IMR-90 (cell line): ENCODE measurements around the gene C14orf39. TPM values are rescaled to one million over a fixed set of nuclear protein-coding genes. Genes with fewer than 3 reads are reported as not detected.

Source experiments
- ATAC-seq: fragments of 200-7000 bp; cut with Tn5 transposase; 2 replicates; pipeline ENCODE4 v1.9.1; 2020; ENCODE audit warnings: low read depth, mild to moderate bottlenecking, moderate library complexity
- BruUV-seq: library from RNA; stranded (reverse); fragments of 400-500 nt; replicated peaks from 2 replicates; lab custom pipeline; 2021; lab: Mats Ljungman, UMichigan
- CTCF ChIA-PET: fragments of 300-600 bp; formaldehyde crosslinking; extraction: SDS; loops from one replicate; lab custom pipeline; 2021; ENCODE audit warnings: antibody characterized with exemption; lab: Yijun Ruan, JAX
- POLR2A ChIA-PET: fragments of 300-600 bp; sonication (Branson Sonifier 250); formaldehyde crosslinking; loops from one replicate; lab custom pipeline; 2022; ENCODE audit warnings: antibody characterized with exemption; ENCODE audit not compliant: unreplicated experiment; lab: Charles Lee
- DNase-seq: peaks from one replicate; pipeline ENCODE4 v3.0.0; 2013
- H2AFZ ChIP-seq: replicated peaks from 2 replicates; pipeline ENCODE3; 2013; ENCODE audit warnings: low read length, mild to moderate bottlenecking; ENCODE audit not compliant: poor library complexity
- H2AK5ac ChIP-seq: 2 replicates; pipeline ENCODE4 v1.6.1; 2013; ENCODE audit warnings: low read depth, low read length, inconsistent platforms
- H2AK9ac ChIP-seq: replicated peaks from 2 replicates; pipeline ENCODE3; 2013; ENCODE audit warnings: mild to moderate bottlenecking, low read depth, low read length, moderate library complexity; ENCODE audit not compliant: poor library complexity
- H2BK120ac ChIP-seq: 2 replicates; pipeline ENCODE4 v1.6.1; 2013; ENCODE audit warnings: low read depth, low read length, inconsistent platforms
- H2BK15ac ChIP-seq: 3 replicates; pipeline ENCODE4 v1.6.1; 2013; ENCODE audit warnings: low read depth, low read length, inconsistent platforms
- H2BK20ac ChIP-seq: 2 replicates; pipeline ENCODE4 v1.6.1; 2013; ENCODE audit warnings: low read depth, mild to moderate bottlenecking, inconsistent platforms, low read length, moderate library complexity
- H2BK5ac ChIP-seq: 2 replicates; pipeline ENCODE4 v1.6.1; 2013; ENCODE audit warnings: mild to moderate bottlenecking, low read depth, low read length, inconsistent platforms; ENCODE audit not compliant: poor library complexity, severe bottlenecking
- H3K14ac ChIP-seq: replicated peaks from 2 replicates; pipeline ENCODE4 v1.6.1; 2013; ENCODE audit warnings: low read depth, low read length, inconsistent platforms
- H3K18ac ChIP-seq: 2 replicates; pipeline ENCODE4 v1.6.1; 2013; ENCODE audit warnings: low read depth, low read length, control low read depth
- H3K23ac ChIP-seq: 2 replicates; pipeline ENCODE4 v1.6.1; 2013; ENCODE audit warnings: low read depth, low read length, inconsistent platforms
- H3K27ac ChIP-seq: 2 replicates; pipeline ENCODE4 v1.5.1; 2013; ENCODE audit warnings: mild to moderate bottlenecking, control low read depth, low read length; ENCODE audit not compliant: insufficient read depth
- H3K27me3 ChIP-seq: 2 replicates; pipeline ENCODE4 v1.6.1; 2013; ENCODE audit warnings: low read length; ENCODE audit not compliant: control insufficient read depth, insufficient read depth
- H3K36me3 ChIP-seq: 2 replicates; pipeline ENCODE4 v1.6.1; 2013; ENCODE audit warnings: low read length, mixed read lengths; ENCODE audit not compliant: control insufficient read depth, insufficient read depth
- H3K4ac ChIP-seq: 2 replicates; pipeline ENCODE4 v1.6.1; 2013; ENCODE audit warnings: low read depth, low read length, inconsistent platforms
- H3K4me1 ChIP-seq: 2 replicates; pipeline ENCODE4 v1.6.1; 2013; ENCODE audit warnings: low read length, mixed read lengths; ENCODE audit not compliant: control insufficient read depth, insufficient read depth
- H3K4me2 ChIP-seq: 2 replicates; pipeline ENCODE4 v1.6.1; 2013; ENCODE audit warnings: low read depth, mild to moderate bottlenecking, control low read depth, low read length, moderate library complexity
- H3K4me3 ChIP-seq: 2 replicates; pipeline ENCODE4 v1.5.1; 2013; ENCODE audit warnings: low read depth, mild to moderate bottlenecking, control low read depth, low read length, moderate library complexity; ENCODE audit not compliant: insufficient read depth
- H3K56ac ChIP-seq: 2 replicates; pipeline ENCODE4 v1.6.1; 2013; ENCODE audit warnings: low read length, inconsistent platforms; ENCODE audit not compliant: insufficient read depth; ENCODE audit errors: extremely low read depth
- H3K79me1 ChIP-seq, 2 experiments: 2 replicates each; pipeline ENCODE4 v1.6.1; 2013; ENCODE audit warnings: low read length in 2 of 2, inconsistent platforms in 1 of 2, low read depth in 1 of 2
- H3K9ac ChIP-seq: 2 replicates; pipeline ENCODE4 v1.6.1; 2013; ENCODE audit warnings: low read depth, low read length, control low read depth
- H3K9me1 ChIP-seq: 2 replicates; pipeline ENCODE4 v1.6.1; 2013; ENCODE audit warnings: low read length, inconsistent platforms; ENCODE audit not compliant: insufficient read depth
- H3K9me3 ChIP-seq: 2 replicates; pipeline ENCODE4 v1.6.1; 2013; ENCODE audit warnings: low read length; ENCODE audit not compliant: control insufficient read depth, insufficient read depth
- H4K20me1 ChIP-seq: 2 replicates; pipeline ENCODE4 v1.6.1; 2013; ENCODE audit warnings: low read length, inconsistent platforms; ENCODE audit not compliant: insufficient read depth
- H4K5ac ChIP-seq: 2 replicates; pipeline ENCODE4 v1.6.1; 2013; ENCODE audit warnings: mild to moderate bottlenecking, low read depth, low read length, control low read depth
- H4K8ac ChIP-seq, 2 experiments: 2 replicates each; pipeline ENCODE4 v1.6.1; 2013; ENCODE audit warnings: low read depth in 2 of 2, low read length in 2 of 2, control low read depth in 1 of 2, inconsistent platforms in 1 of 2
- H4K91ac ChIP-seq: 2 replicates; pipeline ENCODE4 v1.6.1; 2013; ENCODE audit warnings: low read depth, low read length, inconsistent platforms; ENCODE audit not compliant: insufficient read depth
- CEBPB ChIP-seq: IDR thresholded peaks from 2 replicates; pipeline ENCODE4 v1.6.1; 2012; ENCODE audit warnings: low read depth, low read length, improper control_type of control experiment
- CHD1 ChIP-seq: IDR thresholded peaks from 2 replicates; pipeline ENCODE4 v1.6.1; 2012; ENCODE audit warnings: low read depth, low read length, improper control_type of control experiment
- CTCF ChIP-seq: conservative IDR thresholded peaks from 2 replicates; pipeline ENCODE4 v1.5.1; 2012; ENCODE audit warnings: mild to moderate bottlenecking, low read depth, low read length, improper control_type of control experiment
- FOS ChIP-seq: fragments of 150-350 bp; IDR thresholded peaks from 2 replicates; pipeline ENCODE4 v1.6.1; 2016; ENCODE audit warnings: low read depth, low read length
- MAFK ChIP-seq: IDR thresholded peaks from 2 replicates; pipeline ENCODE4 v1.6.1; 2012; ENCODE audit warnings: low read depth, low read length, improper control_type of control experiment
- MAZ ChIP-seq: IDR thresholded peaks from 2 replicates; pipeline ENCODE4 v1.6.1; 2012; ENCODE audit warnings: low read depth, mild to moderate bottlenecking, low read length, improper control_type of control experiment, moderate library complexity, borderline replicate concordance
- RAD21 ChIP-seq: IDR thresholded peaks from 2 replicates; pipeline ENCODE4 v1.6.1; 2012; ENCODE audit warnings: low read length, improper control_type of control experiment
- RCOR1 ChIP-seq: IDR thresholded peaks from 2 replicates; pipeline ENCODE4 v1.6.1; 2012; ENCODE audit warnings: mild to moderate bottlenecking, low read length, improper control_type of control experiment; ENCODE audit not compliant: insufficient replicate concordance
- SMC3 ChIP-seq: fragments of 150-350 bp; IDR thresholded peaks from 2 replicates; pipeline ENCODE4 v1.6.1; 2016; ENCODE audit warnings: low read depth, mild to moderate bottlenecking, antibody characterized with exemption, low read length, moderate library complexity
- USF2 ChIP-seq: fragments of 150-350 bp; IDR thresholded peaks from 2 replicates; pipeline ENCODE4 v1.6.1; 2017; ENCODE audit warnings: mild to moderate bottlenecking, antibody characterized with exemption, low read length, low read depth
- WGBS, 2 experiments: methylation state at CpG; one replicate each; pipeline versions ENCODE4 v1.1.5 to v1.1.7; 2013; ENCODE audit warnings: missing lambda C conversion rate in 2 of 2; ENCODE audit not compliant: insufficient read length in 1 of 2; ENCODE audit errors: extremely low coverage in 2 of 2; 5-methylcytosine and 5-hydroxymethylcytosine counted together
- dilution Hi-C: fragments of 300-500 bp; cut with HindIII; formaldehyde crosslinking; loops from one replicate; pipeline ENCODE4 v1.14.3; 2018; ENCODE audit warnings: low sequenced_read_pairs; ENCODE audit not compliant: unreplicated experiment
- in situ Hi-C: fragments of 300-500 bp; cut with MboI; formaldehyde crosslinking; loops from 3 replicates; pipeline ENCODE4 v1.14.3; 2019; ENCODE audit warnings: low sequenced_read_pairs, inconsistent platforms, mixed read lengths
- intact Hi-C: fragments of 100-400 bp; cut with micrococcal nuclease; formaldehyde crosslinking; loops from 2 replicates; pipeline ENCODE4 v1.10.0; 2022
- polyA plus RNA-seq, 3 experiments: library from polyadenylated mRNA; depleted of rRNA; stranded (reverse); fragments of >200 nt; gene quantifications; 2 replicates each; pipeline ENCODE4 v1.2.3, GENCODE V29; 2012; ENCODE audit warnings: low replicate concordance in 1 of 3
- total RNA-seq: library from RNA; depleted of rRNA; stranded (reverse); fragments of >200 nt; gene quantifications from 2 replicates; pipeline ENCODE4 v1.2.3, GENCODE V29; 2012

The C14orf39 gene
- total and polyA plus RNA-seq, 2 of the 4 experiments (the other 2 are of a cell fraction): 0.36 to 0.38 TPM

GRCh38 chr14:60532442-60532841, 46.6 kb upstream of the C14orf39 start:
- Histone ChIP-seq H3K56ac (no peak overlapping the region), H3K9me1 (no peaks in the 10 kb centered on the region), H2BK15ac (no peak overlapping the region), H3K4ac (no peak overlapping the region), H4K91ac (no peak overlapping the region), H3K14ac (no peak overlapping the region), H3K9me3 (no peaks in the 10 kb centered on the region), H3K18ac (no peak overlapping the region), H3K9ac (no peak overlapping the region), H2AK5ac (no peak overlapping the region), H3K36me3 (no peaks in the 10 kb centered on the region), H3K27ac (no peak overlapping the region), H2AK9ac (no peak overlapping the region), H4K8ac (no peak overlapping the region), H2BK20ac (no peak overlapping the region), H3K4me1 (no peaks in the 10 kb centered on the region), H4K5ac (no peak overlapping the region), H2BK5ac (no peak overlapping the region), H3K4me2 (no peak overlapping the region), H2BK120ac (no peak overlapping the region), H3K23ac (no peak overlapping the region), H3K27me3 (peaks cover 2% of the 10 kb centered on the region), H3K4me3 (no peak overlapping the region), H3K79me1 (no peaks in the 10 kb centered on the region), H4K20me1 (no peaks in the 10 kb centered on the region), H2AFZ (no peak overlapping the region)
- ATAC-seq: no peak
- POLR2A ChIA-PET: no interaction called here
- no TSS peak for BruUV-seq
- dilution Hi-C loops (no loop called here), in situ Hi-C loops (no loop called here), intact Hi-C loops (no loop called here)
- CTCF ChIA-PET: interaction anchor here (1.1 kb wide), 1 partner anchor 16 kb away, joined by 3 read pairs; no protein-coding TSS in a partner anchor
- DNase-seq: no peak
- whole genome bisulfite sequencing, 2 experiments: 29% methylated on average over 1 of the region's 3 CpGs; no CpG with 5 or more reads in 1 of the 2 experiments
- TF ChIP-seq USF2 (no peak), SMC3 (no peak), CHD1 (no peak), CTCF (no peak), RAD21 (no peak), MAFK (no peak), RCOR1 (no peak), FOS (no peak), CEBPB (no peak), MAZ (no peak)
